ENCODE measurements around the gene PUM1. TPM values are rescaled to one million over a fixed set of nuclear protein-coding genes. Genes with fewer than 3 reads are reported as not detected.
A peak's percentile ranks its signal among the peaks of the same experiment; 100 is the strongest.

The PUM1 gene
- total and polyA plus RNA-seq, 9 donors, result 36.3 to 125 (median 112) TPM

- DNase-seq, result no peak
- H3K4me3 ChIP-seq, result no peak overlapping the region
- intact Hi-C loops (cut with DNase I), result loop anchor here (2.0 to 10.0 kb wide), 6 partner anchors 107 to 515 kb away; partner anchors contain the start of gene MATN1 (in 3 of the 4)
- H3K9me3 ChIP-seq, result no peaks in the 10 kb centered on the region
- no peaks in the 10 kb centered on the region for H3K27me3 ChIP-seq
- TF ChIP-seq EP300 (IDR thresholded peaks at IDR 0.05), result no peak
- no peak for TF ChIP-seq CTCF (IDR thresholded peaks at IDR 0.05)
- TF ChIP-seq POLR2A (IDR thresholded peaks at IDR 0.05), result no peak
- 84 to 87% (median 87%) methylated on average over 14 of the region's 14 CpGs for WGBS, 3 donors
- H3K4me1 ChIP-seq (ENCODE audit: insufficient read depth), result peaks cover 7% of the 10 kb centered on the region
- no peaks in the 10 kb centered on the region for H3K36me3 ChIP-seq
- H3K27ac ChIP-seq, result no peak overlapping the region
Observed at GRCh38 chr1:30909365-30910068, 156.0 kb downstream of the PUM1 start.

- WGBS, 3 donors, result 2 to 7% (median 5%) methylated on average over 14 to 59 of the region's 68 CpGs
- H3K36me3 ChIP-seq, result no peaks in the 10 kb centered on the region
- intact Hi-C loops (cut with DNase I), result no loop called here
- TF ChIP-seq CTCF (IDR thresholded peaks at IDR 0.05) (no peak), EP300 (IDR thresholded peaks at IDR 0.05) (no peak), POLR2A (IDR thresholded peaks at IDR 0.05) (no peak)
- H3K27ac ChIP-seq, result peak within 1 kb of the TSS in 1 of 2 donors; percentile 23
- H3K4me1 ChIP-seq (ENCODE audit: insufficient read depth), result peaks cover 7% of the 10 kb centered on the region
- H3K27me3 ChIP-seq, result no peaks in the 10 kb centered on the region
- H3K9me3 ChIP-seq, result no peaks in the 10 kb centered on the region
- peak within 1 kb of the TSS; percentile 47 for H3K4me3 ChIP-seq
- DNase-seq, result peak in 2 of 5 donors; percentile 42 to 46
Observed at GRCh38 chr1:30908696-30909364, 156.7 kb downstream of the PUM1 start, which contains the start of gene SDC3. Gene SDC3 (minus strand): TSS chr1:30908758. CDS start chr1:30908586, 172 bp downstream.

- H3K27me3 ChIP-seq, result no peaks in the 10 kb centered on the region
- DNase-seq, result peak in 1 of 5 donors; percentile 46
Observed at GRCh38 chr1:30908316-30908695, 157.2 kb downstream of the PUM1 start.

More at GRCh38 chr1:30908316-30908695, 157.2 kb downstream of the PUM1 start:
- intact Hi-C loops (cut with DNase I), result no loop called here
- Histone ChIP-seq H3K9me3 (no peaks in the 10 kb centered on the region), H3K4me1 (ENCODE audit: insufficient read depth) (peaks cover 7% of the 10 kb centered on the region), H3K27ac (peak overlapping the region in 1 of 2 donors; percentile 2), H3K4me3 (peak overlapping the region; percentile 47), H3K36me3 (no peaks in the 10 kb centered on the region)
- 0 to 1% methylated on average over 16 to 47 of the region's 69 CpGs; no CpG with 5 or more reads in 1 of the 3 donors for WGBS, 3 donors
- TF ChIP-seq EP300 (IDR thresholded peaks at IDR 0.05) (no peak), POLR2A (IDR thresholded peaks at IDR 0.05) (no peak), CTCF (IDR thresholded peaks at IDR 0.05) (no peak)
